Skeletal muscle tissue (tissue), 4 donors: ENCODE data around the gene CXCL6. TPM values are rescaled to one million over a fixed set of nuclear protein-coding genes. Genes with fewer than 3 reads are reported as not detected.

Source experiments
- H3K27ac ChIP-seq: one replicate; pipeline ENCODE4 v1.7.0; 2013; ENCODE audit warnings: mild to moderate bottlenecking, low read depth, low read length, inconsistent platforms
- H3K27me3 ChIP-seq, 3 donors: one replicate each; pipeline ENCODE4 v1.7.0; 2013; ENCODE audit warnings: low read length in 3 of 3; ENCODE audit not compliant: control insufficient read depth in 3 of 3, insufficient read depth in 3 of 3
- H3K36me3 ChIP-seq, 3 donors: one replicate each; pipeline ENCODE4 v1.7.0; 2013; ENCODE audit warnings: low read length in 3 of 3; ENCODE audit not compliant: control insufficient read depth in 3 of 3, insufficient read depth in 3 of 3
- H3K4me1 ChIP-seq, 3 donors: one replicate each; pipeline ENCODE4 v1.7.0; 2013; ENCODE audit warnings: low read length in 3 of 3, mild to moderate bottlenecking in 3 of 3; ENCODE audit not compliant: control insufficient read depth in 3 of 3, insufficient read depth in 3 of 3
- H3K4me3 ChIP-seq, 3 donors: one replicate each; pipeline ENCODE4 v1.7.0; 2013; ENCODE audit warnings: low read length in 3 of 3
- H3K9ac ChIP-seq, 3 donors: one replicate each; pipeline ENCODE4 v1.7.0; 2013; ENCODE audit warnings: low read length in 3 of 3, mild to moderate bottlenecking in 3 of 3, moderate library complexity in 2 of 3, low read depth in 1 of 3
- H3K9me3 ChIP-seq, 3 donors: one replicate each; pipeline ENCODE4 v1.7.0; 2013; ENCODE audit warnings: low read length in 3 of 3; ENCODE audit not compliant: control insufficient read depth in 3 of 3
- total RNA-seq: library from RNA; depleted of rRNA; stranded (reverse); fragments of >200 nt; gene quantifications from one replicate; pipeline ENCODE4 v1.2.3, GENCODE V29; 2014
- donor health status: Osteomylitis.

Gene CXCL6
- not detected for total RNA-seq

GRCh38 chr4:73836373-73837279, at the start of gene CXCL6:
TSS of gene CXCL6 (plus strand) at chr4:73836678. CDS start at chr4:73836751, 73 bp downstream.
- H3K9me3 ChIP-seq, result no peaks in the 10 kb centered on the region
- peaks cover 0 to 3% (median 0%) of the 10 kb centered on the region in 3 donors for H3K4me1 ChIP-seq
- peak within 1 kb of the TSS; percentile 45 to 52 (median 48) for H3K4me3 ChIP-seq
- no peaks in the 10 kb centered on the region for H3K36me3 ChIP-seq
- no peak within 1 kb of the TSS for H3K9ac ChIP-seq
- H3K27me3 ChIP-seq, result peaks cover 0 to 7% (median 6%) of the 10 kb centered on the region in 3 donors
- no peak within 1 kb of the TSS for H3K27ac ChIP-seq

- H3K36me3 ChIP-seq, result no peaks in the 10 kb centered on the region
- no peak overlapping the region for H3K4me3 ChIP-seq
- H3K27me3 ChIP-seq, result no peaks in the 10 kb centered on the region
- no peak overlapping the region for H3K9ac ChIP-seq
- no peaks in the 10 kb centered on the region for H3K4me1 ChIP-seq
- no peaks in the 10 kb centered on the region for H3K9me3 ChIP-seq
- H3K27ac ChIP-seq, result no peak overlapping the region
Observed at GRCh38 chr4:73788411-73788810, 48.1 kb upstream of the CXCL6 start.

- H3K9ac ChIP-seq, result no peak overlapping the region
- H3K27me3 ChIP-seq, result no peaks in the 10 kb centered on the region
- H3K36me3 ChIP-seq, result no peaks in the 10 kb centered on the region
- no peak overlapping the region for H3K27ac ChIP-seq
- no peaks in the 10 kb centered on the region for H3K9me3 ChIP-seq
- no peaks in the 10 kb centered on the region for H3K4me1 ChIP-seq
- no peak overlapping the region for H3K4me3 ChIP-seq
Observed at GRCh38 chr4:73798842-73799241, 37.6 kb upstream of the CXCL6 start.

- Histone ChIP-seq H3K9me3 (no peaks in the 10 kb centered on the region), H3K36me3 (no peaks in the 10 kb centered on the region), H3K27ac (no peak overlapping the region), H3K27me3 (no peaks in the 10 kb centered on the region), H3K4me3 (no peak overlapping the region), H3K4me1 (no peaks in the 10 kb centered on the region), H3K9ac (no peak overlapping the region)
Observed at GRCh38 chr4:73800206-73800605, 36.3 kb upstream of the CXCL6 start.

- H3K9ac ChIP-seq, result no peak overlapping the region
- no peak overlapping the region for H3K4me3 ChIP-seq
- H3K36me3 ChIP-seq, result no peaks in the 10 kb centered on the region
- H3K9me3 ChIP-seq, result no peaks in the 10 kb centered on the region
- H3K27ac ChIP-seq, result no peak overlapping the region
- no peaks in the 10 kb centered on the region for H3K27me3 ChIP-seq
- no peaks in the 10 kb centered on the region for H3K4me1 ChIP-seq
Observed at GRCh38 chr4:73801692-73802091, 34.8 kb upstream of the CXCL6 start.

- Histone ChIP-seq H3K4me1 (no peaks in the 10 kb centered on the region), H3K9ac (no peak overlapping the region), H3K4me3 (no peak overlapping the region), H3K27ac (no peak overlapping the region), H3K36me3 (no peaks in the 10 kb centered on the region), H3K27me3 (no peaks in the 10 kb centered on the region), H3K9me3 (no peaks in the 10 kb centered on the region)
Observed at GRCh38 chr4:73803213-73803612, 33.3 kb upstream of the CXCL6 start.

GRCh38 chr4:73810191-73810590, 26.3 kb upstream of the CXCL6 start:
- Histone ChIP-seq H3K36me3 (no peaks in the 10 kb centered on the region), H3K27me3 (no peaks in the 10 kb centered on the region), H3K9ac (no peak overlapping the region), H3K4me3 (no peak overlapping the region), H3K9me3 (no peaks in the 10 kb centered on the region), H3K4me1 (no peaks in the 10 kb centered on the region), H3K27ac (no peak overlapping the region)

GRCh38 chr4:73811841-73812240, 24.6 kb upstream of the CXCL6 start:
- H3K4me3 ChIP-seq, result no peak overlapping the region
- no peaks in the 10 kb centered on the region for H3K9me3 ChIP-seq
- H3K9ac ChIP-seq, result no peak overlapping the region
- no peak overlapping the region for H3K27ac ChIP-seq
- no peaks in the 10 kb centered on the region for H3K36me3 ChIP-seq
- H3K27me3 ChIP-seq, result no peaks in the 10 kb centered on the region
- H3K4me1 ChIP-seq, result peaks cover 0 to 2% (median 0%) of the 10 kb centered on the region in 3 donors

GRCh38 chr4:73814679-73815078, 21.8 kb upstream of the CXCL6 start:
- no peaks in the 10 kb centered on the region for H3K36me3 ChIP-seq
- no peak overlapping the region for H3K27ac ChIP-seq
- H3K4me3 ChIP-seq, result no peak overlapping the region
- H3K9me3 ChIP-seq, result no peaks in the 10 kb centered on the region
- H3K4me1 ChIP-seq, result peaks cover 0 to 2% (median 0%) of the 10 kb centered on the region in 3 donors
- no peak overlapping the region for H3K9ac ChIP-seq
- H3K27me3 ChIP-seq, result no peaks in the 10 kb centered on the region

- no peaks in the 10 kb centered on the region for H3K27me3 ChIP-seq
- H3K27ac ChIP-seq, result no peak overlapping the region
- H3K4me3 ChIP-seq, result no peak overlapping the region
- H3K9ac ChIP-seq, result no peak overlapping the region
- no peaks in the 10 kb centered on the region for H3K36me3 ChIP-seq
- H3K9me3 ChIP-seq, result no peaks in the 10 kb centered on the region
- H3K4me1 ChIP-seq, result peaks cover 0 to 2% (median 0%) of the 10 kb centered on the region in 3 donors
Observed at GRCh38 chr4:73815145-73815544, 21.3 kb upstream of the CXCL6 start.
